Motor neuron (in vitro differentiated cells): ENCODE results near the gene ALAS2. TPM values are rescaled to one million over a fixed set of nuclear protein-coding genes. Genes with fewer than 3 reads are reported as not detected.

Experiments used
- ATAC-seq, 8 experiments: fragments of 200-7000 bp; cut with Tn5 transposase; replicated peaks in 6 of 8; 2 replicates each; pipeline ENCODE4 v1.8.0; 2021; ENCODE audit warnings: mild to moderate bottlenecking in 8 of 8, moderate library complexity in 8 of 8
- H3K27ac ChIP-seq, 2 donors: fragments of 250-450 bp; sonication (Bioruptor Pico); 2 replicates each; pipeline ENCODE4 v1.9.0; 2021; ENCODE audit warnings: antibody characterized with exemption in 2 of 2, mild to moderate bottlenecking in 2 of 2, moderate library complexity in 1 of 2
- H3K4me1 ChIP-seq, 2 donors: fragments of 250-450 bp; sonication (Bioruptor Pico); replicated peaks in 1 of 2; 2 replicates each; pipeline ENCODE4 v1.6.1; 2021; ENCODE audit warnings: antibody characterized with exemption in 2 of 2, mild to moderate bottlenecking in 2 of 2, moderate library complexity in 1 of 2
- H3K4me3 ChIP-seq, 5 donors: fragments of 250-450 bp; sonication (Bioruptor Pico); 2 replicates each; pipeline ENCODE4 v1.9.0; 2021; ENCODE audit warnings: antibody characterized with exemption in 5 of 5, mild to moderate bottlenecking in 5 of 5, moderate library complexity in 4 of 5
- WGBS, 10 experiments: fragments of 450-650 bp; shearing (Covaris generic); methylation state at CpG; one replicate each; pipeline ENCODE4 v1.0.0; 2022; 5-methylcytosine and 5-hydroxymethylcytosine counted together
- in situ Hi-C, 9 experiments: fragments of 400-800 bp; cut with MboI; loops; one replicate each; pipeline ENCODE4 v1.15.0; 2021; ENCODE audit warnings: low sequenced_read_pairs in 9 of 9, low pct_unique_long_range_greater_than_20kb in 2 of 9; ENCODE audit not compliant: unreplicated experiment in 9 of 9
- total RNA-seq, 8 experiments: library from RNA; unstranded; fragments of 300-600 nt; gene quantifications; 2 replicates each; pipeline versions ENCODE4 v1.2.3 to v1.2.4, GENCODE V29; 2022

The ALAS2 gene
- total RNA-seq, 8 experiments from 2014 or later = 0.09 TPM; not detected in 7

- Histone ChIP-seq H3K27ac (no peak overlapping the region), H3K4me3 (no peak overlapping the region), H3K4me1 (no peaks in the 10 kb centered on the region)
- in situ Hi-C loops = no loop called here
- no peak for ATAC-seq
Observed at GRCh38 chrX:55028611-55029010, 2.2 kb downstream of the ALAS2 start.

DNA sequence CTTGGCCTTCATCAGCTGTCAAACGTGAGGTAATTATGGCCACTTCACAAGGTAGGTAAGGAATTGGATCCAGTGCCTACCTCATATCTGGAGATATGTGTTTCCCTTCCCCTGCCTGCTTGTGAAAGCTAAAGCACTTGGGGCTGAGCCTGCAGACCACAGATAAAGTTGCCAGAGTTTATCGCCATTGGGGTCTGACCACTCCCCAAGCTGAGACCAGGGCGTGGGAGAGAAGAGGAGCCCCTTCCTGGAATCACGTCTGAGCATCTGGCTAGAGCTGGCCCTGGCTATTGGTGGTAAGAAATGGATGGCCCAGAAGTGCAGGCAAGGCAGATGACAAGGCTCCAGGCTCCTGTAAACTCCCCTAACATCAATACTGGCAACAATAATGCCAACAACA is 2.7 kb downstream of the ALAS2 start:
- no peak for ATAC-seq
- Histone ChIP-seq H3K4me3 (no peak overlapping the region), H3K4me1 (no peaks in the 10 kb centered on the region), H3K27ac (no peak overlapping the region)
- 21 to 57% methylated on average over 1 to 3 of the region's 4 CpGs; no CpG with 5 or more reads in 8 of the 10 experiments for WGBS, 10 experiments
- in situ Hi-C loops = no loop called here

DNA sequence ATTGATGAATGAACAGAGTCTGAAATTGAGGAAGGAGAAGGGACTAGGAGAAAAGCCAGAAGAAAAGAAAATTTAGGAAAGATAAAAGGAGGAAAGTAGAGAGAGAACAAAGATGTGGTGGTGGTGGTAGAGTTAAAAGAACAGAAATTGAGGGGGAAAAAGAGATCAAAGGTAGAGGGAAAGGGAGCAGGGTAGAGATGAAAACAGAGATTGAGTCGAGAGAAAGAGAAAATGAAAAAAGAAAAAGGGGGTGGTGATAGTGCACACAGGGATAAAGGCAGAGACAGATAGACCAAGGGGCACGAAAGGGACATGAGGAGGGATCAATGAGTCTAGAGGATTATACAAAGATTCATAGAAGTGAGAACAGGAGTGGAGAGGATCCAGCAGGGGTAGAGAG is 3.9 kb downstream of the ALAS2 start:
- H3K4me1 ChIP-seq = no peaks in the 10 kb centered on the region
- in situ Hi-C loops = no loop called here
- no peak overlapping the region for H3K27ac ChIP-seq
- 14 to 77% (median 33%) methylated on average over 1 to 2 of the region's 2 CpGs; no CpG with 5 or more reads in 2 of the 10 experiments for WGBS, 10 experiments
- H3K4me3 ChIP-seq = no peak overlapping the region
- no peak for ATAC-seq

DNA sequence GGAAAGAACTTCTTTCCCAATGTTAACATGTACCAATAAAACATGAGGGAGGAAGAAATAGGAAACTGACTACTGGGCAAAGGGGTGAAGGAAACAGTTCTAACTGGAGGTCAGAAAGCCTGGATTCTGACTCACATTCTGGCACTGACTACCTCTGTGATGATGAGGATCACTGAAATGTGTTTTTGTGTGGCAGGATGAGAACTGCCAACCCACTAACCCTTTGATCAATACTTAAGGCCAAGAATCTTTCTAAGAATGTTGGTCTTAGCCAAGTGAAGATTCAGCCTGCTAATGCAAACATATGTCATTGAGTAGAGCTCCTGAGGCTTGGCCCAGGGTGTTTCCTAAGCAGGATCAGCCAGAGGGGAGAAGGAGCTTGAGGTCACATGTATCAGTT is 4.6 kb downstream of the ALAS2 start:
- Histone ChIP-seq H3K4me1 (no peaks in the 10 kb centered on the region), H3K27ac (no peak overlapping the region), H3K4me3 (no peak overlapping the region)
- in situ Hi-C loops = no loop called here
- ATAC-seq = no peak

DNA sequence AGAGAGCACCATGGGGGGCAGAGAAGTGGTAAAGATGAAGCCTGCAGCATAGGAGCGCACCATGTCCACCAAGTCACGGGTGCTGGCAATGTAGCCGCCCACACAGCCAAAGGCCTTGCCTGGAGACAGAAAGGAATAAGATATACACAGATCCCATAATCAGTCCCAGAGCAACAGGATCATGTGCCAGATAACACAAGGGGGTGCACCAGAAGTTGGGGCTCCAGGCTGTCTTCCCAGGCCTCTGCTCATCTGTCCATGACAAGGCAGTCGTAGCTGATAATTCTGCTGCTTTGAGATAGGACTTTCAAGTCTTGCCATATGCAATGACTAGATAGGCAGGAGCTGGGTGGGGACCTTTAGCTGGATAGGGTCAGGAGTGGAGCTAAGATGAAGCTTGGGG is 15.9 kb downstream of the ALAS2 start:
- no peak for ATAC-seq
- no CpG with 5 or more reads among the region's 4 CpGs for WGBS, 10 experiments
- H3K4me3 ChIP-seq = no peak overlapping the region
- in situ Hi-C loops = no loop called here
- no peak overlapping the region for H3K27ac ChIP-seq
- H3K4me1 ChIP-seq = no peaks in the 10 kb centered on the region

DNA sequence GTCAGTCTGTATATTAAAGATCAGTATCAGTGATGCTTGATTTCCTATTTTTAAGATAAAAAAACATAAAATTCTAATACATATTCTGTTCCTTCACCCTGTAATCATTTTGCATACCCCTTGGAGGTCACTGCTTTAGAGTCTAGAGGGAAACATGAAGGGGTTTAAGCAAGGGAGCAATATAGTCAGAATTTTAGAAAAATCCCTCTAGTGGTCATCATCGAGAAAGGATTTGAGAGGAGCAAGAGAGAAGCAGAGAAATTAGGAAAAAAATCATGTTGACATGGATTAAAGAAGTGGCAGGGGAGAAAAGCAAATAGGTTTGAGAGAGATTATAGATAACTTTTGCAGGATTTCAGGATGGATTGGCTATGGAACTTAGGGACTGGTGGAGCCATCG is 19.5 kb downstream of the ALAS2 start:
- WGBS, 10 experiments = 0 to 44% (median 17%) methylated on average over 1 to 2 of the region's 2 CpGs; no CpG with 5 or more reads in 5 of the 10 experiments
- Histone ChIP-seq H3K27ac (no peak overlapping the region), H3K4me3 (no peak overlapping the region), H3K4me1 (no peaks in the 10 kb centered on the region)
- peak in 2 of 8 experiments; percentile 17 to 47 for ATAC-seq
- in situ Hi-C loops = no loop called here

DNA sequence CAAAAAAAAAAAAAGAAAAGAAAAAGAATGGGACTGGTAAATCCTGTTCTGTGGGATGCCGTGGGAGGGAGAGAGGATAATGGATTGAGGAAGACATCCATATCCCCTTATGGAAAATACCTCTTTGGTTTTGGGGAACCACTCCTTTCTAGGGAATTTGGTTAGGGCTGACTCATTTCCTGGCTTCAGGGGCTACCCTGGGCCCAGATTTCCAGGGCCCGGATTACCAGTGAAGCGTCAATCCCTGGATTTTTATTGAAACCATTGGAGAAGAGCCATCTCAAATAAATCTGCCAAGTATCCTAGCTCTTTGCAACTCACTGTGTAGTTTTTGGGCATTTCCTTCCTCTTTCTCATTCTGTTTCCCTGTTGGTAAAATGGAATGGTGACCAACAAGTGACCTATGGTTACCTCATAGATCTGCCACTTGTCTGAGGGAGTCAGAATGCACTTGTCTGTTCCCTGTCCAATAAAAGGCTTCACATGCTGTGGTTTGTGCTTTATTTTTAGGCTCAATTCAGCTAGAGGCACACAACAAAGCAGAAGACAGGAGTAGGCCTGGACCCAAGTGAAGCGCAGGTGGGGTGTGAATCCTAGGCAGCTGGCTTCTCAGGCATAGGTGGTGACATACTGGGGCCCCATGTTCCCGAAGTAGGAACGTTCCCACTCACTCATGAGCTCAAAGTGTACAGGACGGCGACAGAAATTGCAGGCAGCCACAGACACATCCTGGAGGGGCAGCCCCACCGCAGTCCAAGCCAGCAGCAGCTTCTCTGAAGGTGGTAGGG is 22.0 kb downstream of the ALAS2 start:
- in situ Hi-C loops = no loop called here
- WGBS, 10 experiments = 21 to 100% (median 80%) methylated on average over 1 to 5 of the region's 9 CpGs; no CpG with 5 or more reads in 5 of the 10 experiments
- H3K27ac ChIP-seq = no peak overlapping the region
- H3K4me1 ChIP-seq = no peaks in the 10 kb centered on the region
- ATAC-seq = peak in 2 of 8 experiments; percentile 17 to 29
- H3K4me3 ChIP-seq = no peak overlapping the region

DNA sequence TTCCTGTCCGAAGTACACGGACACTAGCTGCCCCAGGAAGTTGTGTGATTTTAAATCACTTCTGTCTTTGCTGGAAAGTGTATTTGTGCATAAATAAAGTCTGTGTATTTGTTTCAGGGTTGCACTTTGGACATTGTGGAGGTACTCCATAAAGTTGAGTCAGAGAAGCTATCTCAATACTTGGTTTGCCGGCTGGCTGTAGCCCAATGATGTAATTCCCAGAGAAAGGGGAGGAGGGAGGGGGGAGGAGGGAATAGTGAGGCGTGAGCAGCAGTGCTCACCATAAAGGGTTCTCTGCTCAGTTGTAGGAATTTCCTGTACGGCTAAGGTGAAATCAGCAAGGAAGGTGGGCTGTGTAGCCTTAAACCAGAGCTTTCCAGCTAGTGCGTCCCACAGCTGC is 23.1 kb downstream of the ALAS2 start:
- in situ Hi-C loops = no loop called here
- H3K4me1 ChIP-seq = no peaks in the 10 kb centered on the region
- peak in 2 of 8 experiments; percentile 18 to 50 for ATAC-seq
- 57 to 100% (median 85%) methylated on average over 1 to 3 of the region's 6 CpGs; no CpG with 5 or more reads in 6 of the 10 experiments for WGBS, 10 experiments
- H3K27ac ChIP-seq = no peak overlapping the region
- no peak overlapping the region for H3K4me3 ChIP-seq

DNA sequence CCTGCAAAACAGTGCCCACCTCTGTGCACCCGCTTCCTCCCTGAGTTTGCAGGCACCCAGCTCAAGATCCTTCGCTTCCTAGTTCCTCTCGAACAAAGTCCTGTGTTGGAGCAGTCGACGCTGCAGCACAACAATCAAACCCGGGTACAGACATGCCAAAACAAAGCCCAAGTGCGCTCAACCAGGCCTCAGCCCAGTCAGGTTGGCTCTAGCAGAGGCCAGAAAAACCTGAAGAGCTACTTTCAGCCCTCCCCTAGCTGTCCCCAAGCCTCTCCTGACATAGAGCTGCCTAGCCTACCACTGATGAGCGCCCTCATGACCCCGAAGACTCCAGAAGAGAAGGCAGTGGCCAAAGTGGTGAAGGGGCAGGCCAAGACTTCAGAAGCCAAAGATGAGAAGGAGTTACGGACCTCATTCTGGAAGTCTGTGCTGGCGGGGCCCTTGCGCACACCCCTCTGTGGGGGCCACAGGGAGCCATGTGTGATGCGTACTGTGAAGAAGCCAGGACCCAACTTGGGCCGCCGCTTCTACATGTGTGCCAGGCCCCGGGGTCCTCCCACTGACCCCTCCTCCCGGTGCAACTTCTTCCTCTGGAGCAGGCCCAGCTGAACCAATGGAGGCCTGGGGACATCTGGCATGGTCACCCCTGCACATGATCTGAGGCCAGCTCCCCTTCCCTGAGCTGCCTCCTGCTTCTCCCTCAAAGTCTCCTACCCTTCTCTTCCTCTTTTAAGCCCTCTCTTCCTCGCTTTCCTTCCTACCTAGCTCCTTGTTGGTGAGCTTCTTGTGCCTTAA is 23.8 kb downstream of the ALAS2 start:
- Histone ChIP-seq H3K4me3 (no peak overlapping the region), H3K27ac (no peak overlapping the region), H3K4me1 (no peaks in the 10 kb centered on the region)
- in situ Hi-C loops = no loop called here
- WGBS, 10 experiments = 58 to 93% (median 80%) methylated on average over 3 to 7 of the region's 18 CpGs; no CpG with 5 or more reads in 7 of the 10 experiments
- no peak for ATAC-seq

DNA sequence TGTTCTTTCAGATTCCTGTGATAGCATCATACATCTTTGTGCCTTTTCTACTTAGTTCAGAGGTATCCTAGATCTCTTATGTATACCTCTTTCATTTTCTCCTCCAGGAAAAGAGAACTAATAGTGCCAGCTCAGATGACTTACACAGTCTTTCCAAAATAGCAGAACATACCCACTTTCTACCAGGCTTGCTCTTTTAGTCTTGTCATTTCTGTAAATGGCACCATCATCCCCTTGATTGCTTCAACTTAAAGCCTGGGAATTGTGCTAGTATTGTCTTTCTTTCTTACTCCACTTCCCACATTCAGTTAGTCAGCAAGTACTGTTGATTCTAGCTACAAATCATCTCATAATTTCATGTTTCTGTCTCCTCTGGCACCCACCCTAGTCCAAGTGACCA is 25.5 kb downstream of the ALAS2 start:
- Histone ChIP-seq H3K4me3 (no peak overlapping the region), H3K27ac (no peak overlapping the region), H3K4me1 (no peaks in the 10 kb centered on the region)
- no peak for ATAC-seq
- in situ Hi-C loops = no loop called here

DNA sequence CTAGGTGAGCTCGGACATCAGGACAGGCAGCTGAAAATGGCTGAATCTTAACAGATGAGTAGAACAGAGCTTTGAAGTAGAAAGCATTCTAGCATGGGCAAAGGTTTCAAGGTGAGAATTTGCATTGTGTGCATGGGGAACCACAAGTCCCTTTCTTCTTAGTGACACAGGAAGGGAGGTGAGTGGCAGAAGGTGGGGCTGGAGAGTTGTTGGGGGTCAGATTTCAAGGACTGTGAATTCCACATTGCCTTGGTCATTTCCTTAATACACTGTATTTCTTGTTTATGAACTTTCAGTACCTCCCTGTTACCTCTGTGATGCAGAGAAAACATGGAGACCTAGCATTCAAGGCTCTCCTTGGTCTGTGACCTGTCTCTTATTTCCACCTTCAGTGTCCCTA is 26.5 kb downstream of the ALAS2 start:
- ATAC-seq = no peak
- in situ Hi-C loops = no loop called here
- WGBS, 10 experiments = 29% methylated on average over 1 of the region's 1 CpG; no CpG with 5 or more reads in 9 of the 10 experiments

DNA sequence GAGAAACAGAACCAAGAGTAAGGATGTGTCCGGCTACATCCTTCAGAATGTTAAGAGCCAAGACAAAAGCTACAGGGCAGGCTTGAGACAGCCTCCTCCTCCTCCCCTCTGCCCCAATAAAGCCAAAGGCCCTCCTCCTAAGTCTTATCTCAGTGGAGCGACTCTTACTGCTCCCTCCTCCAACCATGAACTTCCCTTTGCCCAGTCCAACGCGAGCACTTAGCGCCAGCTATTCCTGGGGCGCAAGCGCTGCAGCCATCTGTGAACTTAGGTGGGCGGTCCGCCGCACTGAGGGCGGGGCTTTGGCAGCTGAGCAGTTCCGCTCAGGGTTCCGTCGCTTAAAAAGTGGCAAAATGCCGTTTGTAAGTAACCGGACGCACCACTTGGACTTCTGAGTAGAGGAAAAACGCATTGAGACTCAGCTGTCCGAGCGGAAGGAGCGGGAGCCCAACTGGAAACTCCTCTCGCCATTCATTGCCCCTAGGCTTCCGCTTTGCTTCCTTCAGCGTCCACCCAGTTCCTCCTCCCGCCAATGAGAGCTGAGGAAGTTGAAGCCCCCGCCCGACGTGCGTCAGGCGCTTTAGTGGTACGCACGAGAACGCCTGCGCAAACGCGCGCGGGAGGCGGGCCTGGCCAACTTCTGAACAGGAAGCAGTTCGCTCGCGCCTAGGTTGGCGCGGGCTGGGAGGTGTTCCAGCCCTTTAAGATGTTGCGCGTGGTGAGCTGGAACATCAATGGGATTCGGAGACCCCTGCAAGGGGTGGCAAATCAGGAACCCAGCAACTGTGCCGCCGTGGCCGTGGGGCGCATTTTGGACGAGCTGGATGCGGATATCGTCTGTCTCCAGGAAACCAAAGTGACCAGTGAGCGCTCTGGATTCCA is 30.8 kb downstream of the ALAS2 start, which contains the start of gene APEX2:
TSS of gene APEX2 (plus strand) at position 647 of the 882 bp plus-strand sequence. CDS start at position 707, 60 bp downstream.
- ATAC-seq = peak; percentile 93 to 97 (median 95)
- Histone ChIP-seq H3K4me1 (peaks cover 0 to 6% of the 10 kb centered on the region in 2 donors), H3K27ac (peak within 1 kb of the TSS; percentile 29 to 62), H3K4me3 (peak within 1 kb of the TSS; percentile 49 to 80 (median 60))
- in situ Hi-C loops = no loop called here
- WGBS, 10 experiments = 0 to 50% (median 3%) methylated on average over 1 to 13 of the region's 55 CpGs; no CpG with 5 or more reads in 6 of the 10 experiments

More for the DNA sequence above, 26.5 kb downstream of the ALAS2 start:
- Histone ChIP-seq H3K27ac (no peak overlapping the region), H3K4me3 (no peak overlapping the region), H3K4me1 (peaks cover 0 to under 1% of the 10 kb centered on the region in 2 donors)

DNA sequence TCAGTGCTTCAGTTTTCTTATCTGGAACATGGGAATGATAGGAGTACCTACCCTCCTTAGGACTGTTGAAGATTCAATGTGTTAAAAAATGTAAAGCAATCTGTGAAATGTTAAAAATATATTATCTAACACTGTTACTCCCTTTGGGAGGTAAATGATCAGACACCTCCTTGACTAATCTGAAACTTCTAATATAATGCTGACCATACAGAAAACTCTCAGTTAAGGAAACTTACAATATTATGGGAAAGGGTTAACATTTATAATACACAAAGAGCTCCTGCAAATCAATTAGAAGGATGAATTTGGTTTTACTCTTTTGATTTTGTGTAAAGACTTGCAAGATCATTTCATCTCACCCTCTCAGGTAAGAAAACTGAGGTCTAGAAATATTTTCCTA is 35.2 kb downstream of the ALAS2 start:
- no peak overlapping the region for H3K4me3 ChIP-seq
- ATAC-seq = no peak
- peaks cover 0 to 6% of the 10 kb centered on the region in 2 donors for H3K4me1 ChIP-seq
- no peak overlapping the region for H3K27ac ChIP-seq
- in situ Hi-C loops = no loop called here
